ENCODE measurements around the gene ANOS1. TPM values are rescaled to one million over a fixed set of nuclear protein-coding genes. Genes with fewer than 3 reads are reported as not detected.

The ANOS1 gene
- total and polyA plus RNA-seq, 2 donors (not counting 1 experiment from before 2014, with no cell fraction given): under 0.01 to 0.07 TPM

GRCh38 chrX:8743126-8743732 is 11.3 kb upstream of the ANOS1 start:
- Histone ChIP-seq H4K20me1 (ENCODE audit: control insufficient read depth, extremely low read depth, insufficient read depth, low read length) (no peaks in the 10 kb centered on the region), H2AFZ (ENCODE audit: low read length) (no peak overlapping the region), H3K4me1 (ENCODE audit: control insufficient read depth, extremely low read depth, insufficient read depth, low read length) (no peaks in the 10 kb centered on the region), H3K79me2 (ENCODE audit: control insufficient read depth, insufficient read depth, low read length) (no peaks in the 10 kb centered on the region), H3K9me3 (ENCODE audit: control insufficient read depth, insufficient read depth, low read depth, low read length) (no peaks in the 10 kb centered on the region), H3K4me2 (ENCODE audit: extremely low read depth, insufficient read depth, low read length) (no peak overlapping the region), H3K36me3 (ENCODE audit: control insufficient read depth, insufficient read depth, low read length) (no peaks in the 10 kb centered on the region), H3K4me3 (replicated peaks in 1 of 4; ENCODE audit: control extremely low read depth in 1 of 4, insufficient read depth in 1 of 4, low read depth in 3 of 4, low read length in 4 of 4) (no peak overlapping the region), H3K27ac (ENCODE audit: insufficient read depth, low read length) (no peak overlapping the region), H3K9ac (ENCODE audit: insufficient read depth, low read length) (no peak overlapping the region), H3K27me3 (ENCODE audit: control insufficient read depth, insufficient read depth, low read length) (no peaks in the 10 kb centered on the region)
- DNase-seq (ENCODE audit: low read depth in 2 of 2): peak in 1 of 2 donors; percentile 38
- peak; percentile 63 to 72 for TF ChIP-seq CTCF (conservative IDR thresholded peaks at IDR 0.05 in 1 of 2, IDR thresholded peaks at IDR 0.05 in 1 of 2; ENCODE audit: low read depth in 1 of 2, low read length in 2 of 2)
- no peak for TF ChIP-seq EZH2 (IDR thresholded peaks at IDR 0.05; ENCODE audit: low read length, missing control alignments)

DNA sequence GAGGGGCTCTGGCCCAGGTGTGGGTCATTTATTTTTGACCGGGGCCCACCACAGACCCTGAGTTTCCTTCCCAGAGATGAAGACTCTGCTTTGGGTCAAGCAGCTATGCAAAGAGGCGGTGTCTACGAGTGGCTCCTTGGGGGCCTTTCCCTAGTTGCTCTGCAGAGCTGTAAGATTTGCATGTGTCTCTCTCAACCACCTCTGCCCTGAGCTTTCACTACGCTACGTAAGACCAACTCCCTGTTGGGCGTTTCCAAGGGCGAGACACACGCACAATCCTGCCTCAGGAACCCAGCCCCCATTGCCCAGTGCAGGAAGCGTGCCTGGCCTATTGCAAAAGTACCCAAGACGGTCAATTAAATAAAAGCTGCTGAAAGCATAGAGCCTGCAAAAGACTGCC is 10.0 kb upstream of the ANOS1 start:
- Histone ChIP-seq H3K4me2 (ENCODE audit: extremely low read depth, insufficient read depth, low read length) (no peak overlapping the region), H3K9me3 (ENCODE audit: control insufficient read depth, insufficient read depth, low read depth, low read length) (no peaks in the 10 kb centered on the region), H3K36me3 (ENCODE audit: control insufficient read depth, insufficient read depth, low read length) (no peaks in the 10 kb centered on the region), H3K27ac (ENCODE audit: insufficient read depth, low read length) (no peak overlapping the region), H3K79me2 (ENCODE audit: control insufficient read depth, insufficient read depth, low read length) (no peaks in the 10 kb centered on the region), H3K4me3 (replicated peaks in 1 of 4; ENCODE audit: control extremely low read depth in 1 of 4, insufficient read depth in 1 of 4, low read depth in 3 of 4, low read length in 4 of 4) (no peak overlapping the region), H2AFZ (ENCODE audit: low read length) (no peak overlapping the region), H4K20me1 (ENCODE audit: control insufficient read depth, extremely low read depth, insufficient read depth, low read length) (no peaks in the 10 kb centered on the region), H3K4me1 (ENCODE audit: control insufficient read depth, extremely low read depth, insufficient read depth, low read length) (no peaks in the 10 kb centered on the region), H3K27me3 (ENCODE audit: control insufficient read depth, insufficient read depth, low read length) (no peaks in the 10 kb centered on the region), H3K9ac (ENCODE audit: insufficient read depth, low read length) (no peak overlapping the region)
- no peak for DNase-seq (ENCODE audit: low read depth in 2 of 2)
- no peak for TF ChIP-seq CTCF (conservative IDR thresholded peaks at IDR 0.05 in 1 of 2, IDR thresholded peaks at IDR 0.05 in 1 of 2; ENCODE audit: low read depth in 1 of 2, low read length in 2 of 2)
- TF ChIP-seq EZH2 (IDR thresholded peaks at IDR 0.05; ENCODE audit: low read length, missing control alignments): no peak

GRCh38 chrX:8738588-8739189 is 6.8 kb upstream of the ANOS1 start:
- H3K4me3 ChIP-seq (replicated peaks in 1 of 4; ENCODE audit: control extremely low read depth in 1 of 4, insufficient read depth in 1 of 4, low read depth in 3 of 4, low read length in 4 of 4): no peak overlapping the region
- no peak overlapping the region for H3K27ac ChIP-seq (ENCODE audit: insufficient read depth, low read length)
- no peaks in the 10 kb centered on the region for H3K9me3 ChIP-seq (ENCODE audit: control insufficient read depth, insufficient read depth, low read depth, low read length)
- H3K9ac ChIP-seq (ENCODE audit: insufficient read depth, low read length): no peak overlapping the region
- H3K36me3 ChIP-seq (ENCODE audit: control insufficient read depth, insufficient read depth, low read length): no peaks in the 10 kb centered on the region
- DNase-seq (ENCODE audit: low read depth in 2 of 2): peak in 1 of 2 donors; percentile 50
- no peak overlapping the region for H2AFZ ChIP-seq (ENCODE audit: low read length)
- H3K4me2 ChIP-seq (ENCODE audit: extremely low read depth, insufficient read depth, low read length): no peak overlapping the region
- H3K79me2 ChIP-seq (ENCODE audit: control insufficient read depth, insufficient read depth, low read length): no peaks in the 10 kb centered on the region
- H4K20me1 ChIP-seq (ENCODE audit: control insufficient read depth, extremely low read depth, insufficient read depth, low read length): no peaks in the 10 kb centered on the region
- no peaks in the 10 kb centered on the region for H3K27me3 ChIP-seq (ENCODE audit: control insufficient read depth, insufficient read depth, low read length)
- TF ChIP-seq EZH2 (IDR thresholded peaks at IDR 0.05; ENCODE audit: low read length, missing control alignments) (no peak), CTCF (conservative IDR thresholded peaks at IDR 0.05 in 1 of 2, IDR thresholded peaks at IDR 0.05 in 1 of 2; ENCODE audit: low read depth in 1 of 2, low read length in 2 of 2) (peak; percentile 48 to 56)
- no peaks in the 10 kb centered on the region for H3K4me1 ChIP-seq (ENCODE audit: control insufficient read depth, extremely low read depth, insufficient read depth, low read length)

All from fibroblast of lung (primary cell).